ENCODE data around the gene IPO11.

The IPO11 gene

GRCh38 chr5:62536232-62536631 lies 123.7 kb downstream of the IPO11 start (continued):
- TF ChIP-seq CSRNP3 (CRISPR knock-in tag; IDR thresholded peaks at IDR 0.05): no peak

DNA sequence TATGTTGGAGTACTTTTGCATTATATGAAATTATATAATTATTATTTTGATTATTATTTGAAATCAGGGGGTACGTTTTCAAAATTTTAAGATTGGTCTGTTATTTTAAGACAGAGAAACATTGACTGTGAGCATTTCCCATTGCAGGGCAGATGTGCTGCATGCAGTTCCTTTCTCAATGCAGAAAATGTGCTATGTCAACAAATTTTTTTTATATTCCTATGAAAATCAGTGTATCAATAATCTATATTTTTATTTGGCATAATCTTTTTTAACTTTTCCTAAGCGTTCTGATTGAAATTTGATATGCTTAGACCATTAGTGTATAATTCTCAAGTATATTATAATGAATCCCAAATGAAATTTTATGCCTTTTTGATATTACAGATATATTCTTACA lies 124.2 kb downstream of the IPO11 start:
- ATAC-seq: no peak
- no peak for TF ChIP-seq ZFP3 (CRISPR knock-in tag; IDR thresholded peaks at IDR 0.05)
- TF ChIP-seq BACH2 (CRISPR knock-in tag; IDR thresholded peaks at IDR 0.05; ENCODE audit: borderline replicate concordance): no peak
- no peak for TF ChIP-seq PPARA (CRISPR knock-in tag; IDR thresholded peaks at IDR 0.05; ENCODE audit: borderline replicate concordance)
- TF ChIP-seq TOX (CRISPR knock-in tag; IDR thresholded peaks at IDR 0.05; ENCODE audit: borderline replicate concordance): no peak
- no peak for TF ChIP-seq SNAI2 (CRISPR knock-in tag; IDR thresholded peaks at IDR 0.05)
- TF ChIP-seq ZFP30 (CRISPR knock-in tag; IDR thresholded peaks at IDR 0.05): no peak

DNA sequence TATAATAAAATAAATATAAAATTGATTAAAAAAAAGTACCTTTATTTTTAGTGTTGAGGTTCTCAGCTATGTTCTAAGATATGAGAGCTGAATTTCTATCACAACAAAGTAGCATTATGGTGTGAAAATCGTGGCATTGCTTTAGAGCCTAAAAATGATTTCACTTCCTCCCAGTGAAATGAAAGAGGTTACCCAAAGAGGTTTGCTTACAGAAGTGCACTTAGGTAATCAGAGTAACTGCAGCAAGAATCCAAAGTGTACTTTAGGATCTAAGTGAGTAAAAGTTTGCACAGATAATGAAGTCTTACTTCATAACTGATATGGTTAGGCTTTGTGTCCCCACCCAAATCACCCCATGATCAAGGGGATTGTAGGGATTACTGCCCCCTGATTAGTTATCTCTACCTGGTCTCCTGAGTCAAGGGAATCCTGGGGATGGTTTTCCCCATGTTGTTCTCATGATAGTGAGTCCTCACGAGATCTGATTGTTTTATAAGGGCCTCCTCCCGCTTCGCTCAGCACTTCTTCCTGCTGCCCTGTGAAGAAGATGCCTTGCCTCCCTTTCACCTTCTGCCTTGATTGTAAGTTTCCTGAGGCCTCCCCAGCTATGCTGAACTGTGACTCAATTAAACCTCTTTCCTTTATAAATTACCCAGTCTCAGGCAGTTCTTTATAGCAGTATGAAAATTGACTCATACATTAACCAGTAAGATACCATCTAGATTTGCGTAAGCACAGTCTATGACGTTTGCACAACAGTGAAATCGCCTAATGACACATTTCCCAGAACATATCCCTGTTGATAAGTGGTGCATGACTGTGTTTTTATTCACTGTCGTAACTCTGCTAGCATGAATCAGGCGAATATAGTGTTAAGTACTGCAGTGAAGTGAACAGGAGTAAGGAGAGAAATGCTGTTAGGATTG lies 125.7 kb downstream of the IPO11 start:
- TF ChIP-seq TOX (CRISPR knock-in tag; IDR thresholded peaks at IDR 0.05; ENCODE audit: borderline replicate concordance) (no peak), TCF4 (CRISPR knock-in tag; IDR thresholded peaks at IDR 0.05; ENCODE audit: borderline replicate concordance) (0 out of 2 replicates have a peak, but pooled peaks have one; percentile 14)
- no peak for ATAC-seq

- TF ChIP-seq ZC3H10 (CRISPR knock-in tag; IDR thresholded peaks at IDR 0.05): no peak
- no peak for TF ChIP-seq GLIS3 (CRISPR knock-in tag; IDR thresholded peaks at IDR 0.05)
- no peak for TF ChIP-seq ZNF8 (CRISPR knock-in tag; IDR thresholded peaks at IDR 0.05)
- TF ChIP-seq, protein P1, sequence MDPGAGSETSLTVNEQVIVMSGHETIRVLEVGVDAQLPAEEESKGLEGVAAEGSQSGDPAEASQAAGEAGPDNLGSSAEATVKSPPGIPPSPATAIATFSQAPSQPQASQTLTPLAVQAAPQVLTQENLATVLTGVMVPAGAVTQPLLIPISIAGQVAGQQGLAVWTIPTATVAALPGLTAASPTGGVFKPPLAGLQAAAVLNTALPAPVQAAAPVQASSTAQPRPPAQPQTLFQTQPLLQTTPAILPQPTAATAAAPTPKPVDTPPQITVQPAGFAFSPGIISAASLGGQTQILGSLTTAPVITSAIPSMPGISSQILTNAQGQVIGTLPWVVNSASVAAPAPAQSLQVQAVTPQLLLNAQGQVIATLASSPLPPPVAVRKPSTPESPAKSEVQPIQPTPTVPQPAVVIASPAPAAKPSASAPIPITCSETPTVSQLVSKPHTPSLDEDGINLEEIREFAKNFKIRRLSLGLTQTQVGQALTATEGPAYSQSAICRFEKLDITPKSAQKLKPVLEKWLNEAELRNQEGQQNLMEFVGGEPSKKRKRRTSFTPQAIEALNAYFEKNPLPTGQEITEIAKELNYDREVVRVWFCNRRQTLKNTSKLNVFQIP (CRISPR knock-in tag; IDR thresholded peaks at IDR 0.05; ENCODE audit: borderline replicate concordance, low read depth): no peak
- TF ChIP-seq ZNF565 (CRISPR knock-in tag; conservative IDR thresholded peaks at IDR 0.05; ENCODE audit: low read depth): no peak
- no peak for TF ChIP-seq ISL1 (CRISPR knock-in tag; IDR thresholded peaks at IDR 0.05)
- no peak for TF ChIP-seq BACH2 (CRISPR knock-in tag; IDR thresholded peaks at IDR 0.05; ENCODE audit: borderline replicate concordance)
- no peak for TF ChIP-seq ESRRG (CRISPR knock-in tag; IDR thresholded peaks at IDR 0.05)
- TF ChIP-seq ZNF70 (CRISPR knock-in tag; IDR thresholded peaks at IDR 0.05): no peak
- TF ChIP-seq PPARA (CRISPR knock-in tag; IDR thresholded peaks at IDR 0.05; ENCODE audit: borderline replicate concordance): no peak
- no peak for TF ChIP-seq CSRNP3 (CRISPR knock-in tag; IDR thresholded peaks at IDR 0.05)
- TF ChIP-seq, protein P2, sequence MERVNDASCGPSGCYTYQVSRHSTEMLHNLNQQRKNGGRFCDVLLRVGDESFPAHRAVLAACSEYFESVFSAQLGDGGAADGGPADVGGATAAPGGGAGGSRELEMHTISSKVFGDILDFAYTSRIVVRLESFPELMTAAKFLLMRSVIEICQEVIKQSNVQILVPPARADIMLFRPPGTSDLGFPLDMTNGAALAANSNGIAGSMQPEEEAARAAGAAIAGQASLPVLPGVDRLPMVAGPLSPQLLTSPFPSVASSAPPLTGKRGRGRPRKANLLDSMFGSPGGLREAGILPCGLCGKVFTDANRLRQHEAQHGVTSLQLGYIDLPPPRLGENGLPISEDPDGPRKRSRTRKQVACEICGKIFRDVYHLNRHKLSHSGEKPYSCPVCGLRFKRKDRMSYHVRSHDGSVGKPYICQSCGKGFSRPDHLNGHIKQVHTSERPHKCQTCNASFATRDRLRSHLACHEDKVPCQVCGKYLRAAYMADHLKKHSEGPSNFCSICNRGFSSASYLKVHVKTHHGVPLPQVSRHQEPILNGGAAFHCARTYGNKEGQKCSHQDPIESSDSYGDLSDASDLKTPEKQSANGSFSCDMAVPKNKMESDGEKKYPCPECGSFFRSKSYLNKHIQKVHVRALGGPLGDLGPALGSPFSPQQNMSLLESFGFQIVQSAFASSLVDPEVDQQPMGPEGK (CRISPR knock-in tag; IDR thresholded peaks at IDR 0.05; ENCODE audit: borderline replicate concordance): no peak
- ATAC-seq: no peak
Observed at GRCh38 chr5:62542720-62543119, 130.2 kb downstream of the IPO11 start.

GRCh38 chr5:62547945-62548630 lies 135.5 kb downstream of the IPO11 start:
- no peak for ATAC-seq
- TF ChIP-seq CREB5 (CRISPR knock-in tag; IDR thresholded peaks at IDR 0.05; ENCODE audit: low read depth) (no peak), CSDC2 (CRISPR knock-in tag; IDR thresholded peaks at IDR 0.05) (no peak), RARB (CRISPR knock-in tag; IDR thresholded peaks at IDR 0.05) (no peak), SNAI2 (CRISPR knock-in tag; IDR thresholded peaks at IDR 0.05) (no peak), TOX (CRISPR knock-in tag; IDR thresholded peaks at IDR 0.05; ENCODE audit: borderline replicate concordance) (no peak), ZNF8 (CRISPR knock-in tag; IDR thresholded peaks at IDR 0.05) (no peak), ZNF565 (CRISPR knock-in tag; conservative IDR thresholded peaks at IDR 0.05; ENCODE audit: low read depth) (no peak)
- TF ChIP-seq, protein P1 (CRISPR knock-in tag; IDR thresholded peaks at IDR 0.05; ENCODE audit: borderline replicate concordance, low read depth): no peak
